KOPT-K1 (cell line): ENCODE results near the gene DOCK1.
"Not testable (repeated sequence)": the region's sequence is repeated elsewhere in the genome, so short reads cannot be mapped to it uniquely, and the experiment has no call there.

Source experiments
- H3K27ac ChIP-seq: fragments of 200-600 bp; sonication (generic); 2 replicates; pipeline ENCODE4 v1.5.1; 2016; ENCODE audit warnings: antibody characterized with exemption, mild to moderate bottlenecking, low read depth, low read length; ENCODE audit not compliant: poor library complexity, severe bottlenecking
- H3K36me3 ChIP-seq: fragments of 200-600 bp; sonication (generic); 2 replicates; pipeline ENCODE4 v1.5.1; 2017; ENCODE audit warnings: antibody characterized with exemption, mild to moderate bottlenecking, low read length, moderate library complexity; ENCODE audit not compliant: insufficient read depth
- H3K9me3 ChIP-seq: fragments of 200-600 bp; sonication (generic); 2 replicates; pipeline ENCODE4 v1.5.1; 2017; ENCODE audit warnings: antibody characterized with exemption, low read length, mild to moderate bottlenecking; ENCODE audit not compliant: insufficient read depth, poor library complexity, severe bottlenecking

Gene DOCK1

GRCh38 chr10:126904818-126905701 is at the start of gene DOCK1:
TSS of gene DOCK1 (plus strand) at chr10:126905428. CDS start at chr10:126905518, 90 bp downstream.
- Histone ChIP-seq H3K27ac (no peak within 1 kb of the TSS), H3K9me3 (peaks cover 12% of the 10 kb centered on the region), H3K36me3 (no peaks in the 10 kb centered on the region)

DNA sequence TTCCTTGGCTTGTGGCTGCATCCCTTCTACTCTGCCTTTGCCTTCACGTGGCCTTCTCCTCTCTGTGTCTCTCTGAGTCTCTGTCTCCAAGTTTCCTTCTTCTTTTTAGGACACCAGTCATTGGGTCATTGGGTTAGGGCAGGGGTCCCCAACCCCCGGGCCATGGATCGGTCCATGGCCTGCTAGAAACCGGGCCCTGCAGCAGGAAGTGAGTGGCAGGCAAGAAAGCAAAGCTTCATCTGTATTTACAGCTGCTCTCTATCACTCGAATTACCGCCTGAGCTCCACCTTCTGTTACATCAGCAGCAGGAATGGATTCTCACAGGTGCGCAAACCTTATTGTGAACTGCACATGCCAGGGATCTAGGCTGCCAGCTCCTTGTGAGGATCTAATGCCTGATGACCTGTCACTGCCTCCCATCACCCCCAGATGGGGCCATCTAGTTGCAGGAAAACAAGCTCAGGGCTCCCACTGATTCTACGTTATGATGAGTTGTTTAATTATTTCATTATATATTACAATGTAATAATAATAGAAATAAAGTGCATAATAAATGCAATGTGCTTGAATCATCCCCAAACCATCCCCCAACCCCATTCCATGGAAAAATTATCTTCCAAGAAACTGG is 47.9 kb upstream of the DOCK1 start:
- H3K27ac ChIP-seq, result no peak overlapping the region
- no peaks in the 10 kb centered on the region for H3K9me3 ChIP-seq
- H3K36me3 ChIP-seq, result no peaks in the 10 kb centered on the region

GRCh38 chr10:126867567-126868365 is 37.5 kb upstream of the DOCK1 start:
- Histone ChIP-seq H3K36me3 (no peaks in the 10 kb centered on the region), H3K9me3 (no peaks in the 10 kb centered on the region), H3K27ac (no peak overlapping the region)

DNA sequence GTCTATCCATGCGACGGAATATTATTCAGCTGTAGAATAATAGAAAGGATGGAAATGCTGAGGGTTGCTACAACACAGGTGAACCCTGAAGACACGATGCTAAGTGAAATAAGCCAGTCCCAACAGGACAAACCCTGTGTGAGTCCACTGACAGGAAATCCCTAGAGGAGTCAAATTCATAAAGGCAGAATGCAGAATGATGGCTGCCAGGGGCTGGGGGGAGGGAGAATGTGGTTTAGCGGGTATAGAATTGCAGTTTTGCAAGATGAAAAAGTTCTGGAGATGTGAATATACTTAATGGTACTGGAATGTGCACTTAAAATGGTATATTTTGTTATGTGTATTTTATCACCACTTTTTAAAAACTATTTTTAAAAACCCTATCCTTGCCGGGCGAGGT is 36.9 kb upstream of the DOCK1 start:
- H3K27ac ChIP-seq, result no peak overlapping the region
- no peaks in the 10 kb centered on the region for H3K9me3 ChIP-seq
- H3K36me3 ChIP-seq, result no peaks in the 10 kb centered on the region

GRCh38 chr10:126872135-126872534 is 33.1 kb upstream of the DOCK1 start:
- no peak overlapping the region for H3K27ac ChIP-seq
- no peaks in the 10 kb centered on the region for H3K9me3 ChIP-seq
- no peaks in the 10 kb centered on the region for H3K36me3 ChIP-seq

- Histone ChIP-seq H3K36me3 (no peaks in the 10 kb centered on the region), H3K9me3 (no peaks in the 10 kb centered on the region), H3K27ac (no peak overlapping the region)
Observed at GRCh38 chr10:126872768-126873167, 32.5 kb upstream of the DOCK1 start.

GRCh38 chr10:126876456-126876855 is 28.8 kb upstream of the DOCK1 start:
- H3K27ac ChIP-seq, result no peak overlapping the region
- H3K9me3 ChIP-seq, result no peaks in the 10 kb centered on the region
- H3K36me3 ChIP-seq, result no peaks in the 10 kb centered on the region

DNA sequence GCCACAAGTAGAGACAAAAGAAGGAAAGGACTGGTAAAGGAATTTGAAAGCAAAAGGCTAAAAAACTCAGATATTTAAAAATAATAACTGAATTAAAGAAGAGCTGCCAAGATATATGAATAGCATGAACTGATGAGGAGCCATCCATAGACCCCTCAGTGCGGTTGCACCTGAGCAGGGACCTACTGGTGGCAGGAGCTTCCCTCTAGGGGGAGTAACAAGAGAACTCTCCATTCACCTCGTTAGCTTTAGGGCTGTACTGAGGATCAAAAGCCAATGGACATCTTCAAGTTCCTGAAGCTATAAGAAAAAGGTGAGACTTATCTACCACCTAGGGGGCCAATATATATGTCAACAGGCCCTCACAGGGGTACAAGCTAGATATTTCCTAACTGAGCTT is 27.8 kb upstream of the DOCK1 start:
- H3K9me3 ChIP-seq, result no peaks in the 10 kb centered on the region
- H3K36me3 ChIP-seq, result no peaks in the 10 kb centered on the region

GRCh38 chr10:126878594-126878993 is 26.6 kb upstream of the DOCK1 start:
- H3K27ac ChIP-seq, result no peak overlapping the region
- no peaks in the 10 kb centered on the region for H3K36me3 ChIP-seq
- no peaks in the 10 kb centered on the region for H3K9me3 ChIP-seq

More for the DNA sequence above, 27.8 kb upstream of the DOCK1 start:
- no peak overlapping the region for H3K27ac ChIP-seq

DNA sequence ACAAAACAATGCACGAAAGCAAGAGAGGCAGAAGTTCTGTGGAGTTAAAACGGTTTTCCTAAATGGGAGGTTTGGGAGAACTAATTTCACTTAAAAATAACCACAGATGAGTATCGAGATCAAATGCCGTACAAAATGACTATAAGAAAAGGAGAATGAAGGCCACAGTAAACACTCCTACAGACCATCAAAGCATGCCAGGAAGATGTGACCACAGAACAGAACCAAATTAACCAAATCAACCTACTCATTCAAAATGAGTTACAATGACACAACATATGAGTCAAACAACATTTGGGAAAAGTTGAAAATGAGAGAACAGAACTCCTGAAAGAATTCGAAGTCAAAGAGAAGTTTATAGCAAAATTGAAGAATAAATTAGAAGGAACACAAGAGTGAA is 24.3 kb upstream of the DOCK1 start:
- no peaks in the 10 kb centered on the region for H3K36me3 ChIP-seq
- H3K27ac ChIP-seq, result no peak overlapping the region
- no peaks in the 10 kb centered on the region for H3K9me3 ChIP-seq

- H3K9me3 ChIP-seq, H3K27ac ChIP-seq, H3K36me3 ChIP-seq: not testable (repeated sequence)
Observed at GRCh38 chr10:126882055-126882454, 23.2 kb upstream of the DOCK1 start.

- not testable (repeated sequence) for H3K36me3 ChIP-seq, H3K27ac ChIP-seq
Observed at GRCh38 chr10:126888436-126888835, 16.8 kb upstream of the DOCK1 start.

DNA sequence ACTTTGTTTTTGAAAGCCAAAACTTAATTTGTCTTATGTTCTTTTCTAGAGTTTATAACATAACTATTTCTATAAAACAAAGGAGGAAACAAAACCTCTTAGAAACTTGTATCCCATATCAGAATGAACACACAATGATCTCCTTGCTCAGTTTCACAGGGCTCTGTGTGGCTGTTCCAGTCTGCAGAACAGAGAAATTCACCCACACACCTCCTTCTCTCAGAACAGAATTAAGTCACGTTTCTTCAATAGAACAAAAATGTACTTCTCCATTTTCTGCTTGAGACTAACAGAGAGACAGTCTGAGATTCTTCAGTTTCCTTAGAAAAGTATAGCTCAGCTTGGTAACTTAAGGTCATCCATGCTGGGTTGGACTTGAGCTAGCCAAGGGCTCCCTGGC is 15.8 kb upstream of the DOCK1 start:
- H3K36me3 ChIP-seq, result no peaks in the 10 kb centered on the region
- H3K27ac ChIP-seq, result no peak overlapping the region
- no peaks in the 10 kb centered on the region for H3K9me3 ChIP-seq

More at GRCh38 chr10:126888436-126888835, 16.8 kb upstream of the DOCK1 start:
- H3K9me3 ChIP-seq, result not testable (repeated sequence)

DNA sequence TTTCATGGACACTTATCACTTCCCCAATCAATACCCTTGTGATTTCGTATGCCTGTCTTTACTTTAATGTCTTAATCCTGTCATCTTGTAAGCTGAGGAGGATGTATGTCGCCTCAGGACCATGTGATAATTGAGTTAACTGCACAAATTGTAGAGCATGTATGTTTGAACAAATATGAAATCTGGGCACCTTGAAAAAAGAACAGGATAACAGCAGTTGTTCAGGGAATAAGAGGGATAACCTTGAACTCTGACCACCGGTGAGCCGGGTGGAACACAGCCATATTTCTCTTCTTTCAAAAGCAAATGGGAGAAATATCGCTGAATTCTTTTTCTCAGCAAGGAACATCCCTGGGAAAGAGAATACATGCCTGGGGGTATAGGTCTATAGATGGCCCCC is 14.4 kb upstream of the DOCK1 start:
- H3K27ac ChIP-seq, H3K36me3 ChIP-seq, H3K9me3 ChIP-seq: not testable (repeated sequence)
